Transverse colon (tissue), 4 donors: ENCODE measurements around the gene DNAI2.

Source experiments
- POLR2A ChIP-seq: fragments of 450-650 bp; IDR thresholded peaks from one replicate; pipeline ENCODE4 v1.6.1; 2016; ENCODE audit warnings: antibody characterized with exemption, mild to moderate bottlenecking, moderate library complexity
- POLR2AphosphoS5 ChIP-seq, 3 donors: sonication (generic); formaldehyde crosslinking; IDR thresholded peaks; one replicate each; pipeline ENCODE4 v1.6.1; 2016; ENCODE audit warnings: antibody characterized with exemption in 3 of 3
- TF ChIP-seq, protein P1 (sequence below), 5 experiments: fragments of 200-600 bp in 3 of 5; fragments of 450-650 bp in 2 of 5; sonication (generic) in 3 of 5; IDR thresholded peaks; 1 replicate in 2 of 5; 2 replicates in 3 of 5; pipeline ENCODE4 v1.5.1; 2016 to 2017; ENCODE audit warnings: antibody characterized with exemption in 5 of 5, inconsistent platforms in 3 of 5, mild to moderate bottlenecking in 2 of 5, moderate library complexity in 1 of 5

DNA sequence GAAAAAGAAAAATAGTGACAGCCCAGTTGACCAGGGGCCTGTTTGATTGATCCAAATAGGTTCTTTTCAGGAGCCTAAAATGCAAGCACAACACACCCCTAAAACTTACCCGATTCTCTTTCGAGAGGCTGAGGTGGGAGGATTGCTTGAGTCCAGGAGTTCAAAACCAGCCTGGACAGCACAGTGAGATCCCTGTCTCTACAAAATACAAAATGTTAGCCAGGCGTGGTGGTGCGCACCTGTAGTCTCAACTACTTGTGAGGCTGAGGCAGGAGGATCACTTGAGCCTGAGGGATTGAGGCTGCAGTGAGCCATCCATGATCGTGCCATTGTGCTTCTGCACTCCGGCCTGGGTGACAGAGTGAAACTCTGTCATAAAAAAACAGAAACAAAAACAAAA is 50.5 kb downstream of the DNAI2 start:
- TF ChIP-seq, protein P1, sequence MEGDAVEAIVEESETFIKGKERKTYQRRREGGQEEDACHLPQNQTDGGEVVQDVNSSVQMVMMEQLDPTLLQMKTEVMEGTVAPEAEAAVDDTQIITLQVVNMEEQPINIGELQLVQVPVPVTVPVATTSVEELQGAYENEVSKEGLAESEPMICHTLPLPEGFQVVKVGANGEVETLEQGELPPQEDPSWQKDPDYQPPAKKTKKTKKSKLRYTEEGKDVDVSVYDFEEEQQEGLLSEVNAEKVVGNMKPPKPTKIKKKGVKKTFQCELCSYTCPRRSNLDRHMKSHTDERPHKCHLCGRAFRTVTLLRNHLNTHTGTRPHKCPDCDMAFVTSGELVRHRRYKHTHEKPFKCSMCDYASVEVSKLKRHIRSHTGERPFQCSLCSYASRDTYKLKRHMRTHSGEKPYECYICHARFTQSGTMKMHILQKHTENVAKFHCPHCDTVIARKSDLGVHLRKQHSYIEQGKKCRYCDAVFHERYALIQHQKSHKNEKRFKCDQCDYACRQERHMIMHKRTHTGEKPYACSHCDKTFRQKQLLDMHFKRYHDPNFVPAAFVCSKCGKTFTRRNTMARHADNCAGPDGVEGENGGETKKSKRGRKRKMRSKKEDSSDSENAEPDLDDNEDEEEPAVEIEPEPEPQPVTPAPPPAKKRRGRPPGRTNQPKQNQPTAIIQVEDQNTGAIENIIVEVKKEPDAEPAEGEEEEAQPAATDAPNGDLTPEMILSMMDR (IDR thresholded peaks at IDR 0.05): no peak
- no peak for TF ChIP-seq POLR2AphosphoS5 (IDR thresholded peaks at IDR 0.05)
- no peak for TF ChIP-seq POLR2A
